ENCODE measurements around the gene PRM2. TPM values are rescaled to one million over a fixed set of nuclear protein-coding genes. Genes with fewer than 3 reads are reported as not detected.
"Not testable (repeated sequence)": the region's sequence is repeated elsewhere in the genome, so short reads cannot be mapped to it uniquely, and the experiment has no call there.

Gene PRM2
- total RNA-seq, 1 experiment from 2014 or later, result not detected

- DNase-seq (ENCODE audit: low read depth), result not testable (repeated sequence)
Measured at GRCh38 chr16:11289696-11290095, 13.4 kb upstream of the PRM2 start.

GRCh38 chr16:11289202-11289601 is 12.9 kb upstream of the PRM2 start:
- DNase-seq (ENCODE audit: low read depth), result no peak

GRCh38 chr16:11285842-11286241 is 9.6 kb upstream of the PRM2 start:
- no peak for DNase-seq (ENCODE audit: low read depth)

DNA sequence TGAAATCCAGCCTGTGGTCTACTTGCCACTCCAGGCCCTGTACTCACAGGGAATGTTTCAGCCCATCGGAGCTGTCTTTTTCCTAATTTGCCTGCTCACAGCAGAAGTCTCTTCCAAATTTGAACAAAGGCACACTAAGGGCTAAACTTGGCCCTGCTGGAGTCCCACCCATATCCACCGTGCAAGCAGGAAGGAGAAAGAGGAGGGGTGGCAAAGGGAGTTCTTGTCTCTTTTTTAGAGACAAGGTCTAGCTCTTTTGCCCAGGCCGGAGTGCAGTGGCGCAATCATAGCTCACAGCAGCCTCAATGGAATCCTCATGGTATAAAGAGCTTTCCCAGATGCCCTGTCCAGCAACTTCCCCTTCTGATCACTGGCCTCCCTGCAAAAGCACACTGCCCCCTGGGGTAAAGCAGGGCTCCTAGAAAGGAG is 7.6 kb upstream of the PRM2 start:
- DNase-seq (ENCODE audit: low read depth), result no peak

GRCh38 chr16:11280616-11281522 is 4.6 kb upstream of the PRM2 start, which contains the start of gene PRM1:
PRM1 (minus strand) TSS chr16:11281330; CDS start chr16:11281238, 92 bp downstream.
- DNase-seq (ENCODE audit: low read depth), result no peak

GRCh38 chr16:11278681-11279628 is 2.7 kb upstream of the PRM2 start:
- DNase-seq (ENCODE audit: low read depth), result no peak

DNA sequence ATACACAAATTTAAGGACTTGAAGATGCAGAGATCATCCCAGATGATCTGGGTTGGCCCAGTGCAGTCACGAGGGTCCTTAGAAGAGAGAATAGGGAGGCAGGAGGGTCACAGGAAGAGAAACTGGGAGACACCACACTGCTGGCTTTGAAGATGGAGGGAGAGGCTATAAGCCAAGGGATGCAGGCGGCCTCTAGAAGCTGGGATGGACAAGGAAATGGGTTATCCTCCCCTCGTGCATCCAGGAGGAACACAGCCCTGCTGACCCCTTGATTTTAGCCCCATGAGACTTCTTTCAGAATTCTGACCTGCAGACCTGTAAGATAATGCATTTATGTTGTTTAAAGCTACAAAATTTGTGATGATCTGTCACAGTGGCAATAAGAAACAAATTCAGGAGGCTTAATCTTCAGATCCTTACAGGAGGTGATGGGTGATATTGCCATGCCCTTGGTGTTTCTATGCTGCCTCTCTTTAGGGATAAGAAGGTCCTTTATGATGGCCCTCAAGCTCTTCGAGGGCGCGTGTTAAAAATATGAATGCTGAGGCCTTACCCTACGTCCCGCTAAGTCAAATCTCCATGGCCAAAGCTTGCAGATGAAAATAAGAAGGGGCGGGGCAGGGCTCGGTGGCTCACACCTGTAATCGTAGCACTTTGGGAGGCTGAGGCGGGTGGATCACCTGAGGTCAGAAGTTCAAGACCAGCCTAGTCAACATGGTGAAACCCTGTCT is 1.5 kb upstream of the PRM2 start:
- no peak for DNase-seq (ENCODE audit: low read depth)

GRCh38 chr16:11276896-11277593 is 765 bp upstream of the PRM2 start:
- DNase-seq (ENCODE audit: low read depth), result no peak

DNA sequence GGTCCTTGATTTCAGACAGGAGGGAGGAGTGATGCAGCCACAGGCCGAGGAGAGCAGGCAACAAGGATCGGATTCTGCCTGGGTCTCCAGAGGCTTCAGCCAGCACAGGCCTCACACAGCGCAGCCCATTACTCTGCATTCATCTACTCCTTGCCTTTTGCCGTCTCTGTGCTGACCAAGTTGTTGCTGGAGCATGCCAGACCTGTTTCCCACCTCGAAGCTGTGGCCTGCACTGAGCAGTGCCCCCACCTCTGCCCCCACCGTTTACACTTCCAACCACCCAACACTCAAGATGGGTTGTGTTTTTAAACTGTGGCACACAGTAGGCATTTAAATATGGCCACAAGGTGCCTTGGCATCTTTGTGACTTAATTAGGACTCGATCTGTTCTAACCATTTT is 1.3 kb downstream of the PRM2 start:
- DNase-seq (ENCODE audit: low read depth), result no peak

GRCh38 chr16:11273721-11274324 is 2.5 kb downstream of the PRM2 start:
- no peak for DNase-seq (ENCODE audit: low read depth)

GRCh38 chr16:11272921-11273720 is 3.2 kb downstream of the PRM2 start, which contains the start of gene PRM3:
PRM3 (minus strand) TSS chr16:11273629; CDS start chr16:11273595, 34 bp downstream.
- DNase-seq (ENCODE audit: low read depth), result no peak

DNA sequence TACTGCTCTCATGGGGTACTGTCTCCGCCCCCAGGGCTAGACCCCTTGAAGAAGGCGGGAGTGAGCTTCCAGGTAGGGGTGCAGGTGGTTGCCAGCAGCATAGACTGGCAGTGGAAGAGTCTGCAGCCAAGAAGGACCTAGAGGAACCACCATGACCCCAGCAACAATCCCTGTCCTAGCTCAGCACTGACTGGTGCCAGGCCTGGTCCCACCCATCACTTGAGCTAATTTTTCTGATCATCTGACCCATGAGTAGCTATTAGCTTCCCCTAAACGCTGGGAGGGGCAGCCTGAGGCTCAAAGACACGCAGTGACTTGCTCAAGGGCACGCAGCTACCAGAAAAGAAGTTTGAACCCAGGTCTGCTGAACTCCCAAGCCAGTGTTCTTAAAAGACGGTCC is 3.8 kb downstream of the PRM2 start:
- DNase-seq (ENCODE audit: low read depth), result no peak

DNA sequence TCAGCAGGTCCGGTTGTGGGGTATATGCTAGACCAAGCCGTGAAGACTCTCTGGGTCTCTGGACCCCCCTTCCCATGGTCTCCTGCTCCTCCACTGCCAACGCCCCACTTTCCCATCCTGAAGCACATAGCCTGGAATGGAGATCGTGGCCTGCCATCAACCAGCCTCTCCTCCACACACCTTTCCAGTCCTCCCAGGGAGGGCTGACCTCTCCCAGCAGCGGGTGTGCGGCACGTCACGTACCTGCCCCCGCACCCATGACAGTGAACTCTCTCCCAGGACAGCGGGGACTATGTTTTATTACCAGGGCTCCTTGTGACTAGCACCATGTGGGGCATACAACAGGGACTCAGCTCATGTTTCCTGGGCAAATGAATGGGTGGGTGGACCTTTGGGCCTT is 4.7 kb downstream of the PRM2 start:
- DNase-seq (ENCODE audit: low read depth), result no peak

GRCh38 chr16:11270602-11271162 is 5.6 kb downstream of the PRM2 start:
- no peak for DNase-seq (ENCODE audit: low read depth)

DNA sequence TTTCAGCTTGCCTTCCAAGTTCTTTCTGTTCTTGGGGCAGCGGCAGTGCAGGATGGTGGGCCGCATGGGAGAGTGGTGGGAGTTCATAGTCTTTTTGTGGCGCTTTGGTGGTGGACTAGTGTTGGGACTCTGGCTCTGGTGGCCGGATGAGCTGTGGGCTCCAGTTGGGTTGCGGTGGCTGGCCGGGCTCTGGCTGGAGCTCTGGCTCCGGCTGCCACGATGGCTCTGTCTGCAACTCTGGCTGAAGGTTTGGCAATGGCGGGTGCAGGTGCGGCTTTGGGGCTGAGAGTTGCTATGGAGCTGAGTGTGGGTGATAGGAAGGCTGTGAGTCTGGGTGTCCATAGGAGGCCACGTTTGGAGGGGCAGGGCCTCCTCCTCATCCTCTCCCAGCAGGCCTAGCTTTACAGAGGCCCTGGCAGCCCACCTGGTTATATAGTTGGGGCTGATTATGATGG is 7.3 kb downstream of the PRM2 start, which contains the start of gene TNP2:
TSS of gene TNP2 (minus strand) at position 405 of the 455 bp plus-strand sequence. CDS start at position 342, 63 bp downstream.
- DNase-seq (ENCODE audit: low read depth), result no peak

GRCh38 chr16:11265124-11265523 is 11.2 kb downstream of the PRM2 start:
- DNase-seq (ENCODE audit: low read depth), result no peak

- DNase-seq (ENCODE audit: low read depth), result no peak
Measured at GRCh38 chr16:11264155-11264832, 12.0 kb downstream of the PRM2 start.

DNA sequence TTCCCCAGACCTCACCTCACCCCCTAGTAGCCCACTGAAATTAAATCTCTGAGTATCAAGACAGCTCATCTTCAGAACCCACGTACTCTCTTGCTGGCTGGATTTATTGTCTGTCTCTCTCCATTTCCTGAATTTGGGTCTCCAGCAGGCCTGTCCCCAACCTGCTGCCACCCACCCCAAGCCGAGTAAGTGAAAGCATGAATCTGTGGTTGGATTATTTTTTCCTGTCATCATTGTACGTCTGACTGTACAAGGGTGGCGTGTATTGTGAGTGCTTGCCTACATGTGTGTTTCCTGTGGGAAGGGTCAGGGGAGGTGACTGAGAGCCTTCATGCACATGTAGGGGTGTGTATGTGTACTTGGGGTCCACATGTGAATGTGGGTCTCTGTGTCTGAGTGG is 12.5 kb downstream of the PRM2 start:
- no peak for DNase-seq (ENCODE audit: low read depth)
